Measurements from ENCODE around the gene ZNF839.

The ZNF839 gene

GRCh38 chr14:102319351-102320032, at the start of gene ZNF839:
TSS of gene ZNF839 (plus strand) at chr14:102319746. CDS start at chr14:102319766, 20 bp downstream.
- Mint-ChIP-seq H3K4me3 (peak within 1 kb of the TSS; percentile 96), H3K36me3 (ENCODE audit: low read depth) (peaks cover 3% of the 10 kb centered on the region), H3K27me3 (ENCODE audit: low read depth) (no peaks in the 10 kb centered on the region), H3K9me3 (no peaks in the 10 kb centered on the region), H3K27ac (peak within 1 kb of the TSS; percentile 97), H3K4me1 (ENCODE audit: low read depth) (peaks cover 48% of the 10 kb centered on the region)

- Mint-ChIP-seq H3K4me1 (ENCODE audit: low read depth) (no peaks in the 10 kb centered on the region), H3K27ac (no peak overlapping the region), H3K4me3 (no peak overlapping the region), H3K27me3 (ENCODE audit: low read depth) (no peaks in the 10 kb centered on the region), H3K9me3 (no peaks in the 10 kb centered on the region), H3K36me3 (ENCODE audit: low read depth) (no peaks in the 10 kb centered on the region)
Measured at GRCh38 chr14:102272392-102272791, 47.2 kb upstream of the ZNF839 start.

GRCh38 chr14:102275866-102276265, 43.7 kb upstream of the ZNF839 start:
- H3K9me3 Mint-ChIP-seq, result no peaks in the 10 kb centered on the region
- no peaks in the 10 kb centered on the region for H3K4me1 Mint-ChIP-seq (ENCODE audit: low read depth)
- H3K27ac Mint-ChIP-seq, result no peak overlapping the region
- no peaks in the 10 kb centered on the region for H3K27me3 Mint-ChIP-seq (ENCODE audit: low read depth)
- H3K4me3 Mint-ChIP-seq, result no peak overlapping the region
- H3K36me3 Mint-ChIP-seq (ENCODE audit: low read depth), result no peaks in the 10 kb centered on the region

GRCh38 chr14:102277874-102278630, 41.5 kb upstream of the ZNF839 start:
- no peak overlapping the region for H3K4me3 Mint-ChIP-seq
- H3K36me3 Mint-ChIP-seq (ENCODE audit: low read depth), result no peaks in the 10 kb centered on the region
- H3K27ac Mint-ChIP-seq, result no peak overlapping the region
- no peaks in the 10 kb centered on the region for H3K4me1 Mint-ChIP-seq (ENCODE audit: low read depth)
- H3K9me3 Mint-ChIP-seq, result no peaks in the 10 kb centered on the region
- H3K27me3 Mint-ChIP-seq (ENCODE audit: low read depth), result no peaks in the 10 kb centered on the region

GRCh38 chr14:102278631-102278935, 41.0 kb upstream of the ZNF839 start:
- Mint-ChIP-seq H3K9me3 (no peaks in the 10 kb centered on the region), H3K27me3 (ENCODE audit: low read depth) (no peaks in the 10 kb centered on the region), H3K4me1 (ENCODE audit: low read depth) (no peaks in the 10 kb centered on the region), H3K36me3 (ENCODE audit: low read depth) (no peaks in the 10 kb centered on the region), H3K27ac (no peak overlapping the region), H3K4me3 (no peak overlapping the region)

- Mint-ChIP-seq H3K27me3 (ENCODE audit: low read depth) (no peaks in the 10 kb centered on the region), H3K9me3 (no peaks in the 10 kb centered on the region), H3K4me1 (ENCODE audit: low read depth) (no peaks in the 10 kb centered on the region), H3K27ac (no peak overlapping the region), H3K36me3 (ENCODE audit: low read depth) (no peaks in the 10 kb centered on the region), H3K4me3 (no peak overlapping the region)
Measured at GRCh38 chr14:102279282-102279681, 40.3 kb upstream of the ZNF839 start.

- Mint-ChIP-seq H3K4me3 (no peak overlapping the region), H3K27ac (no peak overlapping the region), H3K9me3 (no peaks in the 10 kb centered on the region), H3K27me3 (ENCODE audit: low read depth) (no peaks in the 10 kb centered on the region), H3K36me3 (ENCODE audit: low read depth) (no peaks in the 10 kb centered on the region), H3K4me1 (ENCODE audit: low read depth) (no peaks in the 10 kb centered on the region)
Measured at GRCh38 chr14:102279688-102280348, 39.7 kb upstream of the ZNF839 start.

GRCh38 chr14:102280376-102280962, 39.1 kb upstream of the ZNF839 start:
- H3K4me1 Mint-ChIP-seq (ENCODE audit: low read depth), result no peaks in the 10 kb centered on the region
- no peak overlapping the region for H3K4me3 Mint-ChIP-seq
- no peaks in the 10 kb centered on the region for H3K36me3 Mint-ChIP-seq (ENCODE audit: low read depth)
- H3K9me3 Mint-ChIP-seq, result no peaks in the 10 kb centered on the region
- H3K27me3 Mint-ChIP-seq (ENCODE audit: low read depth), result no peaks in the 10 kb centered on the region
- H3K27ac Mint-ChIP-seq, result no peak overlapping the region

- H3K27ac Mint-ChIP-seq, result no peak overlapping the region
- no peaks in the 10 kb centered on the region for H3K4me1 Mint-ChIP-seq (ENCODE audit: low read depth)
- no peaks in the 10 kb centered on the region for H3K27me3 Mint-ChIP-seq (ENCODE audit: low read depth)
Measured at GRCh38 chr14:102282751-102283465, 36.6 kb upstream of the ZNF839 start.

GRCh38 chr14:102283631-102284129, 35.9 kb upstream of the ZNF839 start:
- Mint-ChIP-seq H3K27ac (no peak overlapping the region), H3K27me3 (ENCODE audit: low read depth) (no peaks in the 10 kb centered on the region), H3K36me3 (ENCODE audit: low read depth) (no peaks in the 10 kb centered on the region), H3K4me3 (no peak overlapping the region), H3K9me3 (no peaks in the 10 kb centered on the region), H3K4me1 (ENCODE audit: low read depth) (no peaks in the 10 kb centered on the region)

More at GRCh38 chr14:102282751-102283465, 36.6 kb upstream of the ZNF839 start:
- no peaks in the 10 kb centered on the region for H3K36me3 Mint-ChIP-seq (ENCODE audit: low read depth)
- H3K4me3 Mint-ChIP-seq, result no peak overlapping the region
- H3K9me3 Mint-ChIP-seq, result no peaks in the 10 kb centered on the region

GRCh38 chr14:102285106-102285505, 34.4 kb upstream of the ZNF839 start:
- H3K4me3 Mint-ChIP-seq, result no peak overlapping the region
- no peaks in the 10 kb centered on the region for H3K9me3 Mint-ChIP-seq
- H3K4me1 Mint-ChIP-seq (ENCODE audit: low read depth), result no peaks in the 10 kb centered on the region

GRCh38 chr14:102288139-102288538, 31.4 kb upstream of the ZNF839 start:
- no peaks in the 10 kb centered on the region for H3K36me3 Mint-ChIP-seq (ENCODE audit: low read depth)
- no peak overlapping the region for H3K4me3 Mint-ChIP-seq
- no peaks in the 10 kb centered on the region for H3K9me3 Mint-ChIP-seq
- H3K4me1 Mint-ChIP-seq (ENCODE audit: low read depth), result no peaks in the 10 kb centered on the region
- H3K27me3 Mint-ChIP-seq (ENCODE audit: low read depth), result no peaks in the 10 kb centered on the region
- H3K27ac Mint-ChIP-seq, result no peak overlapping the region

More at GRCh38 chr14:102285106-102285505, 34.4 kb upstream of the ZNF839 start:
- H3K27me3 Mint-ChIP-seq (ENCODE audit: low read depth), result no peaks in the 10 kb centered on the region
- H3K27ac Mint-ChIP-seq, result no peak overlapping the region
- no peaks in the 10 kb centered on the region for H3K36me3 Mint-ChIP-seq (ENCODE audit: low read depth)

GRCh38 chr14:102292441-102292840, 27.1 kb upstream of the ZNF839 start:
- Mint-ChIP-seq H3K9me3 (no peaks in the 10 kb centered on the region), H3K4me3 (no peak overlapping the region)

GRCh38 chr14:102293781-102294180, 25.8 kb upstream of the ZNF839 start:
- Mint-ChIP-seq H3K36me3 (ENCODE audit: low read depth) (no peaks in the 10 kb centered on the region), H3K9me3 (no peaks in the 10 kb centered on the region), H3K27ac (no peak overlapping the region), H3K4me3 (no peak overlapping the region), H3K4me1 (ENCODE audit: low read depth) (no peaks in the 10 kb centered on the region), H3K27me3 (ENCODE audit: low read depth) (peaks cover 6% of the 10 kb centered on the region)

More at GRCh38 chr14:102292441-102292840, 27.1 kb upstream of the ZNF839 start:
- no peaks in the 10 kb centered on the region for H3K36me3 Mint-ChIP-seq (ENCODE audit: low read depth)
- peaks cover 6% of the 10 kb centered on the region for H3K27me3 Mint-ChIP-seq (ENCODE audit: low read depth)
- H3K27ac Mint-ChIP-seq, result no peak overlapping the region
- no peaks in the 10 kb centered on the region for H3K4me1 Mint-ChIP-seq (ENCODE audit: low read depth)

All from T-helper 1 cell treated with Interleukin-12 subunit alpha and Interleukin-12 subunit beta and Interleukin-4 antibody, amounts not matched to agents 30 μg/mL and 1 μg/mL, for 36 hours (primary cell).